GM12874 (cell line): ENCODE measurements around the gene SVIL.

Source experiments
- CTCF ChIP-seq: IDR thresholded peaks from 2 replicates; pipeline ENCODE4 v1.5.1; 2011; ENCODE audit warnings: low read depth, mild to moderate bottlenecking, control low read depth, low read length, moderate library complexity; ENCODE audit not compliant: insufficient read depth

SVIL gene

GRCh38 chr10:29620112-29620690 is 14.6 kb downstream of the SVIL start:
- TF ChIP-seq CTCF, result no peak

- no peak for TF ChIP-seq CTCF
Measured at GRCh38 chr10:29619241-29619669, 15.5 kb downstream of the SVIL start.

- TF ChIP-seq CTCF, result no peak
Measured at GRCh38 chr10:29618341-29619171, 16.2 kb downstream of the SVIL start.

GRCh38 chr10:29617880-29618340 is 16.9 kb downstream of the SVIL start:
- TF ChIP-seq CTCF, result no peak

- TF ChIP-seq CTCF, result no peak
Measured at GRCh38 chr10:29616542-29616941, 18.2 kb downstream of the SVIL start.

GRCh38 chr10:29615195-29615594 is 19.6 kb downstream of the SVIL start:
- TF ChIP-seq CTCF, result no peak

- no peak for TF ChIP-seq CTCF
Measured at GRCh38 chr10:29613791-29614190, 21.0 kb downstream of the SVIL start.
